Activated B cell treated with CpG ODN at 0.5 μM for 24 hours (primary cell): Measurements from ENCODE around the gene TMEM121B. TPM values are rescaled to one million over a fixed set of nuclear protein-coding genes. Genes with fewer than 3 reads are reported as not detected.

Experiments used
- ATAC-seq: fragments of 200-7000 bp; cut with Tn5 transposase; one replicate; pipeline ENCODE4 v1.10.0; 2021; ENCODE audit warnings: low read depth, mild to moderate bottlenecking, moderate library complexity
- CTCF ChIA-PET: fragments of 350-600 bp; sonication (Branson Sonifier 250); formaldehyde crosslinking; loops from one replicate; lab custom pipeline; 2021; ENCODE audit warnings: antibody characterized with exemption; lab: Charles Lee
- POLR2A ChIA-PET: fragments of 350-600 bp; sonication (Branson Sonifier 250); formaldehyde crosslinking; loops from one replicate; lab custom pipeline; 2021; ENCODE audit warnings: antibody characterized with exemption; lab: Charles Lee
- DNase-seq: peaks from one replicate; pipeline ENCODE4 v3.0.0; 2022
- H3K27ac Mint-ChIP-seq: one replicate; pipeline ENCODE4 v1.8.0; 2020; ENCODE audit warnings: mixed read lengths
- H3K27me3 Mint-ChIP-seq: one replicate; pipeline ENCODE4 v1.8.0; 2021; ENCODE audit warnings: mixed read lengths
- H3K36me3 Mint-ChIP-seq: one replicate; pipeline ENCODE4 v1.8.0; 2021; ENCODE audit warnings: low read depth, mixed read lengths
- H3K4me1 Mint-ChIP-seq: one replicate; pipeline ENCODE4 v1.8.0; 2021; ENCODE audit warnings: mixed read lengths
- H3K4me3 Mint-ChIP-seq: one replicate; pipeline ENCODE4 v1.8.0; 2020; ENCODE audit warnings: mild to moderate bottlenecking, mixed read lengths
- H3K9me3 Mint-ChIP-seq: one replicate; pipeline ENCODE4 v1.8.0; 2020; ENCODE audit warnings: mixed read lengths
- CTCF ChIP-seq: fragments of 200-600 bp; IDR thresholded peaks from one replicate; pipeline ENCODE4 v1.8.0; 2022; ENCODE audit warnings: antibody characterized with exemption, mild to moderate bottlenecking
- intact Hi-C: fragments of 100-400 bp; cut with micrococcal nuclease; formaldehyde crosslinking; loops from one replicate; pipeline ENCODE4 v1.15.1; 2024
- total RNA-seq: library from RNA; stranded (reverse); gene quantifications from 2 replicates; pipeline ENCODE4 v1.2.3, GENCODE V29; 2022

Gene TMEM121B
- total RNA-seq, 1 donor from 2014 or later = 0.16 TPM

- Mint-ChIP-seq H3K4me1 (peaks cover 29% of the 10 kb centered on the region), H3K4me3 (peak overlapping the region; percentile 83), H3K27ac (no peak overlapping the region), H3K36me3 (peaks cover 4% of the 10 kb centered on the region), H3K27me3 (no peaks in the 10 kb centered on the region), H3K9me3 (no peaks in the 10 kb centered on the region)
- intact Hi-C loops = loop anchor here (2.0 to 5.0 kb wide), 5 partner anchors 61 to 480 kb away; partner anchors contain the start of genes ADA2 and BCL2L13
- CTCF ChIA-PET = interaction anchor here (1.8 kb wide), 1 partner anchor 14 kb away, joined by 11 read pairs; no protein-coding TSS in a partner anchor
- POLR2A ChIA-PET = interaction anchor here (0.7 to 3.0 kb wide), 3 partner anchors 14 to 169 kb away, joined by 3 to 18 read pairs (median 4); no protein-coding TSS in a partner anchor
- TF ChIP-seq CTCF = no peak
- no peak for ATAC-seq
- DNase-seq = no peak
These were observed 36.6 kb upstream of the TMEM121B start for GRCh38 chr22:17157714-17158113.

- no peaks in the 10 kb centered on the region for H3K27me3 Mint-ChIP-seq
- DNase-seq (no peak), ATAC-seq (no peak)
- peaks cover 32% of the 10 kb centered on the region for H3K4me1 Mint-ChIP-seq
- POLR2A ChIA-PET = no interaction called here
- TF ChIP-seq CTCF = no peak
- H3K4me3 Mint-ChIP-seq = no peak overlapping the region
- CTCF ChIA-PET = interaction anchor here (0.7 kb wide), 1 partner anchor 17 kb away, joined by 3 read pairs; no protein-coding TSS in a partner anchor
- no peaks in the 10 kb centered on the region for H3K9me3 Mint-ChIP-seq
- intact Hi-C loops = loop anchor here (5.0 kb wide), 3 partner anchors 346 to 481 kb away; partner anchors contain the start of gene BCL2L13
- peaks cover 10% of the 10 kb centered on the region for H3K36me3 Mint-ChIP-seq
- H3K27ac Mint-ChIP-seq = no peak overlapping the region
These were observed 34.8 kb upstream of the TMEM121B start for GRCh38 chr22:17155941-17156340.

GRCh38 chr22:17152971-17153370, 31.8 kb upstream of the TMEM121B start:
- Mint-ChIP-seq H3K27ac (no peak overlapping the region), H3K36me3 (peaks cover 20% of the 10 kb centered on the region)

GRCh38 chr22:17152340-17152739, 31.2 kb upstream of the TMEM121B start:
- ATAC-seq = no peak

More at GRCh38 chr22:17152971-17153370, 31.8 kb upstream of the TMEM121B start:
- H3K27me3 Mint-ChIP-seq = no peaks in the 10 kb centered on the region
- intact Hi-C loops = no loop called here
- no peaks in the 10 kb centered on the region for H3K9me3 Mint-ChIP-seq
- H3K4me3 Mint-ChIP-seq = no peak overlapping the region
- H3K4me1 Mint-ChIP-seq = peaks cover 20% of the 10 kb centered on the region
- ATAC-seq (no peak), DNase-seq (no peak)
- ChIA-PET POLR2A (no interaction called here), CTCF (no interaction called here)
- TF ChIP-seq CTCF = no peak

More at GRCh38 chr22:17152340-17152739, 31.2 kb upstream of the TMEM121B start:
- Mint-ChIP-seq H3K36me3 (peaks cover 25% of the 10 kb centered on the region), H3K9me3 (no peaks in the 10 kb centered on the region), H3K4me3 (no peak overlapping the region), H3K27me3 (no peaks in the 10 kb centered on the region), H3K4me1 (peaks cover 14% of the 10 kb centered on the region), H3K27ac (no peak overlapping the region)
- no peak for TF ChIP-seq CTCF
- no peak for DNase-seq
- CTCF ChIA-PET = no interaction called here
- POLR2A ChIA-PET = no interaction called here
- intact Hi-C loops = no loop called here
